Measurements from ENCODE around the gene KCNIP1. TPM values are rescaled to one million over a fixed set of nuclear protein-coding genes. Genes with fewer than 3 reads are reported as not detected.

The KCNIP1 gene
- total and polyA plus RNA-seq, 2 of the 8 experiments (the other 6 are each of a cell fraction or from before 2014, with no cell fraction given): 0.52 to 0.83 TPM

DNA sequence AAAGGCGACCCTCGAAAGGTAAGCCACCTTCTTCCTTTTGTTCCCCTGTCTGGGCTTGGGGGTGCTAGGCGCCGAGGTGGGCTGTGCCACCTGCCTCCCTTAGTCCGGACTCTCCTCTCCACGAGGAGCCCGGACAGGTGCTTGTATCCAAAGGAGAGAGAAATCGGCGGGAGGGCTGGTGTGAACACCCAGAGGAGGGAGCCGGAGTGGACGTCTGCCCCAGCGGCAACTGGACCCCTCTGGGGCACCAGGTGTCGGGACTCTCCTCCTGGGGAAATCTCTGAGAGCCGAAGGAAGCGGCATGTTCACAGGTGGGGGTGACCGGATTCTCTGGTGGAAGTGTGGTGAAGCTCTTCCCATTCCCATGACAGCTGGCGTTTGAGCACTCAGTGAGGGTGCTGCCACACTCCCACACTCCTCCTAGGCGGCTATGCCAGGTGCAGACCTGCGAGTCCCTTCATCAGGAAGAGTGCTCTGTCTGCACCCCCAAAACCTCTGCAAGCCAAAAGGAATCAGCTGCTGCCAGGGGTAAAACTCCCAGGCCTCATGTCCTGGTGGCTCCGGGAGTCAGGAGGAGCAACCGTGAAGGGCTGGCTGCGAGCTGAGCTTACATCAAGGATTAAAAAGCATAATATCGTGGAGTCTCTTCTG lies 921 bp downstream of the KCNIP1 start:
- no peaks in the 10 kb centered on the region for H3K79me1 ChIP-seq (ENCODE audit: low read depth, low read length)
- no peak overlapping the region; the same call in 1 of the 2 replicates for H2BK15ac ChIP-seq (ENCODE audit: low read length)
- ChIA-PET POLR2A (ENCODE audit: partially characterized antibody) (interaction anchor here (0.5 to 1.1 kb wide), 2 partner anchors 110 to 1751 kb away, joined by 3 read pairs; no protein-coding TSS in a partner anchor), CTCF (ENCODE audit: partially characterized antibody) (interaction anchor here (0.7 to 7.5 kb wide), 6 partner anchors 9 to 119 kb away, joined by 3 to 66 read pairs (median 3); no protein-coding TSS in a partner anchor)
- no peak overlapping the region for H3K14ac ChIP-seq (ENCODE audit: insufficient read length)
- no peak overlapping the region for H4K91ac ChIP-seq (replicated peaks; ENCODE audit: insufficient read length, low read length)
- DNase-seq (ENCODE audit: low read depth in 1 of 2, low spot score in 2 of 2) (no peak), FAIRE-seq (no peak)
- H3K23me2 ChIP-seq (ENCODE audit: low read depth, low read length): peaks cover 4% of the 10 kb centered on the region; the same call in 1 of the 2 replicates
- no peak overlapping the region for H2AK5ac ChIP-seq (ENCODE audit: low read depth, low read length)
- H4K20me1 ChIP-seq (replicated peaks in 1 of 2; ENCODE audit: control insufficient read depth in 1 of 2, insufficient read depth in 2 of 2, low read length in 2 of 2): peaks cover 0 to 2% of the 10 kb centered on the region in 2 experiments
- no peak overlapping the region for H3K4ac ChIP-seq (replicated peaks; ENCODE audit: insufficient read length, low read depth, low read length)
- H2BK120ac ChIP-seq (replicated peaks; ENCODE audit: low read depth, low read length): no peak overlapping the region
- 76% methylated on average over 19 of the region's 23 CpGs; no CpG with 5 or more reads in 1 of the 2 experiments for WGBS, 2 experiments (ENCODE audit: extremely low coverage in 1 of 2, insufficient coverage in 1 of 2, insufficient read length in 1 of 2, insufficient replicate concordance in 2 of 2, low coverage in 1 of 2, low lambda C conversion rate in 2 of 2, missing lambda C conversion rate in 1 of 2)
- H3K18ac ChIP-seq (ENCODE audit: extremely low read depth, low read length): no peak overlapping the region
- no peaks in the 10 kb centered on the region for H3K36me3 ChIP-seq (ENCODE audit: control insufficient read depth in 2 of 4, insufficient read depth in 4 of 4, low read length in 3 of 4)
- H4K5ac ChIP-seq (ENCODE audit: insufficient read length, low read depth, low read length): no peak overlapping the region
- H4K8ac ChIP-seq (ENCODE audit: extremely low read depth, insufficient read depth, low read length): peak overlapping the region; percentile 82; the same call in 1 of the 2 replicates
- no peak overlapping the region for H2BK20ac ChIP-seq (ENCODE audit: low read length)
- H3K27me3 ChIP-seq (replicated peaks in 1 of 4; ENCODE audit: control insufficient read depth in 3 of 4, extremely low read depth in 1 of 4, insufficient read depth in 3 of 4, low read length in 3 of 4): peaks cover 6 to 28% (median 21%) of the 10 kb centered on the region in 4 experiments
- H3K27ac ChIP-seq (ENCODE audit: low read depth, low read length): no peak overlapping the region
- no peak for TF ChIP-seq SIX5 (IDR thresholded peaks at IDR 0.05; ENCODE audit: low read depth, low read length)
- no peak for TF ChIP-seq SP1 (IDR thresholded peaks at IDR 0.05; ENCODE audit: low read depth, low read length)
- peak; percentile 58 for TF ChIP-seq E2F6 (IDR thresholded peaks at IDR 0.05)
- TF ChIP-seq POLR2A (IDR thresholded peaks at IDR 0.05; ENCODE audit: control extremely low read depth in 1 of 2, low read depth in 2 of 2, low read length in 2 of 2): no peak
- no peak for TF ChIP-seq YY1 (IDR thresholded peaks at IDR 0.05; ENCODE audit: low read depth, low read length)
- no peak for TF ChIP-seq FOSL1 (IDR thresholded peaks at IDR 0.05; ENCODE audit: insufficient read depth, low read depth, low read length)
- H2BK5ac ChIP-seq (ENCODE audit: low read depth, low read length): no peak overlapping the region
- H3K4me2 ChIP-seq (ENCODE audit: insufficient read depth in 1 of 2, low read depth in 2 of 2, low read length in 2 of 2): peak overlapping the region; percentile 70 to 79
- H2BK12ac ChIP-seq (ENCODE audit: low read depth, low read length): no peak overlapping the region; the same call in 1 of the 2 replicates
- H3K4me3 ChIP-seq (ENCODE audit: extremely low read depth in 1 of 4, insufficient read depth in 2 of 4, low read depth in 3 of 4, low read length in 4 of 4): peak overlapping the region; percentile 24 to 63 (median 37); a peak in 5 of 8 replicates
- H3K9me3 ChIP-seq (ENCODE audit: insufficient read depth in 2 of 2, low read depth in 1 of 2, low read length in 1 of 2): no peaks in the 10 kb centered on the region
- no peak overlapping the region for H3K56ac ChIP-seq (replicated peaks; ENCODE audit: insufficient read length, low read depth, low read length)
- H3K4me1 ChIP-seq (replicated peaks in 1 of 4; ENCODE audit: control insufficient read depth in 3 of 4, insufficient read depth in 4 of 4, low read length in 3 of 4): peaks cover 6 to 14% (median 8%) of the 10 kb centered on the region in 4 experiments
- H3K23ac ChIP-seq (ENCODE audit: insufficient read length): no peak overlapping the region
- no peak overlapping the region for H2AFZ ChIP-seq (ENCODE audit: low read length)
- no peaks in the 10 kb centered on the region for H3K79me2 ChIP-seq (ENCODE audit: control insufficient read depth in 1 of 2, insufficient read depth in 2 of 2, low read length in 2 of 2)
- no peak overlapping the region; a peak in 2 of 7 replicates for H3K9ac ChIP-seq (replicated peaks in 1 of 4; ENCODE audit: extremely low read depth in 1 of 4, low read depth in 3 of 4, low read length in 3 of 4)

All from H1 (cell line).